A204.1 (cell line): ENCODE results near the gene TSPAN3.

ENCODE experiments used
- FAIRE-seq: peaks from 2 replicates; lab custom pipeline; 2012; peaks lifted over from hg19 to GRCh38; lab: Jason Lieb, UNC

Gene TSPAN3

GRCh38 chr15:77052556-77052955 lies 18.4 kb downstream of the TSPAN3 start:
- FAIRE-seq, result no peak

DNA sequence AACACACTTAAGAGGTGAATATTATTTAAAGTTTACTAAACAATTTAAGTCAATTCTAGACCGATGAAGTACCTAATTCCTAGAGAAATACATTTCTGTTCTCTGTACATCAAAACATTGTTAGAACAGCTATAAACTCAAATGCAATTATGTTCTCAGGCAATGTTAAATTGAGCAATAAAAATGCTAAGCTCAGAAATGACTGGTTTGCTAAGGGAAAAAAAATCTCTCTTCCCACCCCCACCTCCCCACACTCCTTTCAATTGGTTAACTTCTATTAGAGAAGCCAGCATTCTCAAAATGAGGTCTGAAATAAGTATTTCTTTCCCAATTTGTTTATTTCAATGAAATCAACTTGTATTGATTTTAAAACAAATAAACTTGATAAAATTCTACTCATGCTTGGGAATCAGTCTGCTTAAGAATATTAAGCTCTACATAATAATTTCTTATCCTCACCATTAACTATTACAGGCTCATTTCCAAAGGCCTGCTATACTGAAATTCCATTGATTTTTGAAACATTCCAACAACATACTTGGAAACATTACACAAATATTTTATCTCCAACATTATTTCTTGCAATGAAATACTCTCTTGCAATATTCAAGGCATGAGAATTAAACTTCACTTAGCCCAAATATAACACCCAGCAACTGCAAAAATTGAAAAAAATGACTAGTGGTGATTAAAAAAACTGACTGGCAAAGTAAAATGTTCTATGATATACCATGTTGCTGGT lies 22.6 kb downstream of the TSPAN3 start:
- FAIRE-seq, result no peak

DNA sequence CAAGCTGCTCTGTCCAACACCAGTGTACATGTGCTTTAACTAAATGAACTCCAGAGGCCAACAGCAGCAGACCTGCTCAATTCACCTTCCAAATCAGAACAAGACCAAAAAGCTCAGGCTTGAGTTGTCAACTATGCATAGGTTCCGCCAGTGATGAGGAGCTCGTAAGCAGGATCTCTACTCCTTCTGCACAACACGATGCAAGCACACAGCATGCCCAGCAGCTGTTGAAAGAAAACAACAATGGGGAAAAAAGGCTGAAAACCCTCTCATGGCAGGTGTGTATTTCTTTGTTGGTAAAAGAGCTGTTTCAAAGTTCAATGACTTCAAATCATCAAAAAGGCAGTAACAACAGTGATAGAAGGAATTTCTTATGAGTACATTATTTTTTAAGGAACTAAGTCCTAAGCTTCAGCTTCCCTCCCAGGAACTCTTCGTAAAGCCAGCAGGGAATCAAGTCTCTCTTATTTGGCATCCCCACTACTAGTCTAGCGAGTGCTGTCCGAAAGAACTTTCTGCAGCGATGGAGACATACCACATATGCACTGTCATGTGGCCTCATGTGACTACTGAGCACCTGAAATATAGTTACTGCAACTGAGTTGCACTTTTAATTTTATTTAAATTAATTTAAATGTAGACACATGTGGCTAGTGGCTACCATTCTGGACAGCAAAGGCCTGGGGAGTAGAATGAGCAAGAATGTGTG lies 24.1 kb downstream of the TSPAN3 start:
- no peak for FAIRE-seq

GRCh38 chr15:77045985-77046384 lies 24.9 kb downstream of the TSPAN3 start:
- no peak for FAIRE-seq

DNA sequence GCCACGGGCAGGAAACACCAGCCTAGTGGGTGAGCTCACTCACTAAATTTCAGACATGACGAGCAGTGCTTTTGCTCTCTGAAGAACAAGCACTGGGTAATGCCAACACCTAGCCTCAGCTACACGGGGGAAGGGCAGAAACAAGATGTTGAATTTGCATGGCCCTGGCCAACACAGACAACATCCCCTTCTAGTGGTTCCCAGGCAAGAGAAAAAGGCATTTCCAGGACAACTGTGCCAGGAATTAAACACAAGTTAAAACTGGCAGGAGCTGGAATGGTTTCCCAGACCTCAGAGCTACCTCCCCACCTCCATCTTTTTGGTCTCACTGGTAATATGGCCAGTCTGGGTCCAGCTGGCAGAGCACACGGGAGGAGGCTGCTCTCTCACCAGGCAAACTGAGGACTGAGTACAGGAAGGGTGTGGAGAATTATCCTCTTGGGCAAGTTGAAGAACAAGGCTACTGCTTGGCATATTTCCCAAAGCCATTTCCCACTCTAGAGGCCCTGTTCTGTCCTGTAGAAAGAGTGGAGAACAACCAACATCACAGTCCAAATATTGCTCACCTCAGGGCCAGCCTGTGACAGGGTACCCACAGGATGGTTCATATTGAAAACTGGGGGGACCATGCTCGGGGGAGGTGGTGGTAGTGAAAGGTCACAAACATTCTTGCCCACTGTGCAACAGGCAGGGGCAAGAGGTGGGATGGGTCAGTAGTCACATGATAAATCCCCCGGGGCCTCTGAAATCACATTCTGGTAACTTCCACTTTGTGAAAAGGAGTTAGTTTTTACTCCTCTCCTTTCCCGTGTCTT lies 26.5 kb downstream of the TSPAN3 start:
- FAIRE-seq, result no peak

DNA sequence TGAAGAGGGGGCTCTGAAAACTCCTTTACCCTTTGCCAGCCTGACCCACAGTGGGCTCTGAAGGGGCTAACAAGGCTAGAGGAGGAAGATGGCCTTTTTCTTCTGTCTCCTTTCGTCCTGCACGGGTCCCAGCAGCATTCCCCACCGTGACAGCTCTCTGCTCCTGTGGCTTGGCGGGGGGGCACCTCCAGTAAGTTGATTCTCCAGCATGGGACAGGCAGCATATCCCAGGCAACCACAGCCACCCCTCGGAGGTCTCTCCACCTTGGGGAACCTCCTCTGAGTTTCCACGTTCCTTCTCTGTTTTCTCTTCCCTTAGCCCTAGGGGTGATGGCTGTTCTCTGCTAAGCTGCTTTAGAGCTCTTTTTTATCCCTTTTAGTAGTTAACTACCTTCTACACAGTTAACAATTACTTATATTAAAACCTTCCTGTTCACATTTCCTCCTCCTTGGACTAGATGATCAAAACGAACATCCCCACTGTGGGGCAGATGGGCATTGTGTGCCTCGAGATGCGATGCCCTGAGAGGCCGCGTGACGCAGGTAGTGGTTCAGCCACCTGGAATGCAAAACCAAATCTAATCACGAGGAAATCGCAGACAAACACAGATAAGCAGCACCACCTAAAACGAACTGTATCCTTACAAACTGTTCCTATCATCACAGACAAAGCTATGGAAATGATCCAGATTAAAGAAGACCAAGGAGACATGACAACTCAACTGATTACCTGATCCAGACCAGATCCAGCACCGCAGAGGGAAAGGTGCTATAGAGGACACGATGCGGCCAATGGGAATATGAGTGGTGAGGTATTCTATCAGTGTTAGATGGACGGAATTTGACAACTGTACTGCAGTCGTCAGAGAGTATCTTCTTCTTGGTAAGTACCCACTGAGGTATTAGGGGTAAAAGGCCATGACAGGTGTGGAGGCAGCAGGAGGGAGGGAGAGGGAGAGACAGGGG lies 27.7 kb downstream of the TSPAN3 start:
- FAIRE-seq, result no peak

GRCh38 chr15:77042245-77042919 lies 28.5 kb downstream of the TSPAN3 start:
- FAIRE-seq, result no peak

- no peak for FAIRE-seq
These were observed 30.2 kb downstream of the TSPAN3 start for GRCh38 chr15:77040673-77041072.

DNA sequence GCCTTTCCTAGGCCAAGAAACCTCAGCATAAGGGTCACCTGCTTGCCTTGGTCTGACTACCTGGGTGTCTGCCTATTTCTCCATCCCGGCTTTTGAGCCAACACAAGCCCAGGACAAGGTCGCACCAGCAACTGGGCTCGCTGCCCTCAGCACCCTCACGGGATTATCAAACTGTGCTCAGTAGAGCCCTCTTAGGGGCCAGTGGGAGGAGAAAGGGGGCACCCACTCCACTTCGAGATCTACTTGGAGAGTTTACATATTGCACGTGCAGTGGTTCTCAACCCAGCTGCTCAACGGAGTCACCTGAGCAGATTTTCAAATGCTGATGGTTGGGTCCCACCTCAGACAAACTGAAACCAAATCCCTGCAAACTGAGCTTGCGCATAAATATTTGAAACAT lies 31.1 kb downstream of the TSPAN3 start:
- FAIRE-seq, result no peak

GRCh38 chr15:77039217-77039533 lies 31.7 kb downstream of the TSPAN3 start:
- no peak for FAIRE-seq

- FAIRE-seq, result no peak
These were observed 32.3 kb downstream of the TSPAN3 start for GRCh38 chr15:77038312-77039216.

- FAIRE-seq, result no peak
These were observed 33.3 kb downstream of the TSPAN3 start for GRCh38 chr15:77037388-77038209.

DNA sequence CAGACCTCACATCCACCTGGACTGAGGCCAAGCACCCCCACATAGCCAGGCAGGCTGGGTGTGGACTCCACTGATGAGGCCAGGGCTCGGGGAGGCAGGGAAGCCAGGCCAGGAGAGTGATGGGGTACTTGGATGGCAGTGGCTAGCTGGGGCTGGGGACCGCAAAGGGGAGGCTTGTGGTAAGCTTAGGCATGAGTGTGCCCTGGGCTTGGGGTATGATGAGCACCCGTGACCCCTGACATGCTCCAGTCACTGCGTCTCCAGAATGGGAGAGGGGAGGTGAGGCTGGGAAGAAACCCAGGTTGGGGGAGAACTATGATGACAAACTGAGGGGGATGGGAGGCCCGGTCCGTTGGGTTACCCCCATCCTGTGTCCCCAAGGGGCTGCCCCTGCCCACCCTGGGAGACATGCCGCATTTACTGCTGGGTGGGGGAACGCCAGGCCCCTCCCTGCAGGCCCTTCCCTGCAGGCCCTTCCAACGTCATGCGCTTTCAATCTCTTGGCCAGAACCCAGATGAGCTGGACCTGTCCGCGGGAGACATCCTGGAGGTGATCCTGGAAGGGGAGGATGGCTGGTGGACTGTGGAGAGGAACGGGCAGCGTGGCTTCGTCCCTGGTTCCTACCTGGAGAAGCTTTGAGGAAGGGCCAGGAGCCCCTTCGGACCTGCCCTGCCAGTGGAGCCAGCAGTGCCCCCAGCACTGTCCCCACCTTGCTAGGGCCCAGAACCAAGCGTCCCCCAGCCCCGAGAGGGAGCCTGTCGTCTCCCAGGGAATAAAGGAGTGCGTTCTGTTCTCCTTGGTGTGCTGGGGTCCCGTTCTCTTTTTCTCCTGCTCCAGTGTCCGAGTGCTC lies 34.1 kb downstream of the TSPAN3 start:
- FAIRE-seq, result no peak

- FAIRE-seq, result no peak
These were observed 34.9 kb downstream of the TSPAN3 start for GRCh38 chr15:77035999-77036471.

- no peak for FAIRE-seq
These were observed 35.3 kb downstream of the TSPAN3 start for GRCh38 chr15:77035584-77035983.

DNA sequence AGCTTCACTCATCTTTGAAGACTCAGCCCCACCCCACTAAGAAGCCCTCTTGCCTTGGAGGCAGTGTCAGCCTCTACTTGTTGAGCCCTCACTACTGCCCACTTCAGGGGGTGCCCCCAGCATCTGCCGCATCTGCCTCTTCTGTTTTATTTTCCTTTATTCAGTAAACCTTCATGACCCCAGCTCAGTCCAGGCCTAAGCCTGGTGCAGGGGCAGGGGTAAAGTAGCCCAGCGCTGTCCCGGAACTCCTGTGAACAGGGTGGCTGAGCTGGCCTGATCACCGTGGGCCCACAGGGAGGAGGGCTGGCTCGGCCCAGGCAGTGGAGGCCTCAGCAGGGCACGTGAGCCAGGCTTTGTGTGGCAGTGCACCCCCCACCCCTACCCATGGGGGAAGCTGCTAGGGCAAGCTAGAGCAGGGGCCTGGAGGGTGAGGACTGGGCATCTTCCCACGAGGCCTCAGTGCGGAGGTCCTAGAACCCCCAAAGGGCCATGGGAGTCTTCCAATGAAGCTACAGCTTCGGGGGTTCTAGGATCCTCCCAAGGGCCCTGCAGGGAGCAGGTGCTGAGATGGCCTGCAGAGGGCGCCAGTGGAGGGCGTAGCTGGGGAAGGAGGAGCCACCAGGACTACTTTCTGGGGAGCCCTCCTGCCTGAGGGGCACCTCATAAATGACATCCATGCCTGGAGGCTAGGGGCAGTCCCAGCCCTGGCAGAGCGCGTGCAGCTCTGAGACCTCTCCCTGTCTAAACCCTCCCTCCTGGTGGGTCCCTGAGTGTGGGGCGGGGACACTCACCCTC lies 36.0 kb downstream of the TSPAN3 start:
- no peak for FAIRE-seq
